Kidney epithelial cell (primary cell): ENCODE results near the gene SIGLEC12. TPM values are rescaled to one million over a fixed set of nuclear protein-coding genes. Genes with fewer than 3 reads are reported as not detected.
"Not testable (repeated sequence)": the region's sequence is repeated elsewhere in the genome, so short reads cannot be mapped to it uniquely, and the experiment has no call there.

Experiments
- DNase-seq: peaks from one replicate; pipeline ENCODE4 v3.0.0-alpha.2; 2010; ENCODE audit warnings: low read depth
- H3K27me3 ChIP-seq: 2 replicates; pipeline ENCODE4 v1.6.0; 2011; ENCODE audit warnings: low read length; ENCODE audit not compliant: control insufficient read depth, insufficient read depth
- H3K36me3 ChIP-seq: 2 replicates; pipeline ENCODE4 v1.5.1; 2011; ENCODE audit warnings: low read length; ENCODE audit not compliant: control insufficient read depth, insufficient read depth
- H3K4me3 ChIP-seq: 2 replicates; pipeline ENCODE4 v1.5.1; 2011; ENCODE audit warnings: low read depth, mild to moderate bottlenecking, control low read depth, low read length
- CTCF ChIP-seq: IDR thresholded peaks from 2 replicates; pipeline ENCODE4 v1.5.1; 2011; ENCODE audit warnings: mild to moderate bottlenecking, moderate library complexity, low read length, control low read depth, inconsistent platforms; ENCODE audit not compliant: insufficient read depth, poor library complexity, severe bottlenecking
- total RNA-seq: library from RNA; depleted of rRNA; stranded (reverse); fragments of >200 nt; gene quantifications from 2 replicates; pipeline ENCODE4 v1.2.3, GENCODE V29; 2015

The SIGLEC12 gene
- total RNA-seq, 1 donor from 2014 or later = not detected

- no peak for DNase-seq
- H3K36me3 ChIP-seq = no peaks in the 10 kb centered on the region
- no peak for TF ChIP-seq CTCF
Measured at GRCh38 chr19:51469162-51469561, 32.4 kb downstream of the SIGLEC12 start.

GRCh38 chr19:51468545-51468920 lies 33.1 kb downstream of the SIGLEC12 start:
- H3K27me3 ChIP-seq = no peaks in the 10 kb centered on the region
- TF ChIP-seq CTCF = no peak
- H3K4me3 ChIP-seq = no peak overlapping the region
- H3K36me3 ChIP-seq = no peaks in the 10 kb centered on the region
- DNase-seq = no peak

More at GRCh38 chr19:51469162-51469561, 32.4 kb downstream of the SIGLEC12 start:
- no peak overlapping the region for H3K4me3 ChIP-seq
- no peaks in the 10 kb centered on the region for H3K27me3 ChIP-seq

GRCh38 chr19:51467864-51468544 lies 33.6 kb downstream of the SIGLEC12 start:
- no peaks in the 10 kb centered on the region for H3K27me3 ChIP-seq
- H3K36me3 ChIP-seq = no peaks in the 10 kb centered on the region
- H3K4me3 ChIP-seq = no peak overlapping the region
- DNase-seq = no peak
- TF ChIP-seq CTCF = no peak

- DNase-seq = no peak
- no peaks in the 10 kb centered on the region for H3K27me3 ChIP-seq
- TF ChIP-seq CTCF = no peak
- no peak overlapping the region for H3K4me3 ChIP-seq
- H3K36me3 ChIP-seq = no peaks in the 10 kb centered on the region
Measured at GRCh38 chr19:51466723-51467122, 34.9 kb downstream of the SIGLEC12 start.

- H3K4me3 ChIP-seq, H3K27me3 ChIP-seq, DNase-seq, H3K36me3 ChIP-seq: not testable (repeated sequence)
Measured at GRCh38 chr19:51463976-51464581, 37.5 kb downstream of the SIGLEC12 start.

GRCh38 chr19:51462681-51463080 lies 38.9 kb downstream of the SIGLEC12 start:
- DNase-seq = no peak
- Histone ChIP-seq H3K27me3 (no peaks in the 10 kb centered on the region), H3K4me3 (no peak overlapping the region), H3K36me3 (no peaks in the 10 kb centered on the region)
- no peak for TF ChIP-seq CTCF
